GM23338 (cell line): ENCODE results near the gene ACY1.

Source experiments
- EZH2 ChIP-seq: fragments of 200-600 bp; sonication (generic); IDR thresholded peaks from one replicate; pipeline ENCODE4 v1.8.0; 2017; ENCODE audit warnings: antibody characterized with exemption, mild to moderate bottlenecking, low read depth; ENCODE audit not compliant: unreplicated experiment
- JUNB ChIP-seq: IDR thresholded peaks from one replicate; pipeline ENCODE4 v1.6.1; 2016; ENCODE audit warnings: antibody characterized with exemption; ENCODE audit not compliant: unreplicated experiment
- POLR2AphosphoS5 ChIP-seq: IDR thresholded peaks from 2 replicates; pipeline ENCODE4 v1.6.1; 2016; ENCODE audit warnings: antibody characterized with exemption, low read depth
- ZNF114 ChIP-seq: fragments of 250-450 bp; sonication (Bioruptor Pico); IDR thresholded peaks from 2 replicates; pipeline ENCODE4 v1.5.0; 2020; ENCODE audit warnings: mild to moderate bottlenecking, moderate library complexity
- TF ChIP-seq, protein P1 (sequence below), 2 experiments: fragments of 200-600 bp in 1 of 2; sonication (generic) in 1 of 2; conservative IDR thresholded peaks; 2 replicates each; pipeline versions ENCODE4 v1.5.1 to v1.6.1; 2016 to 2017; ENCODE audit warnings: antibody characterized with exemption in 2 of 2, low read depth in 2 of 2, mild to moderate bottlenecking in 2 of 2, moderate library complexity in 1 of 2

DNA sequence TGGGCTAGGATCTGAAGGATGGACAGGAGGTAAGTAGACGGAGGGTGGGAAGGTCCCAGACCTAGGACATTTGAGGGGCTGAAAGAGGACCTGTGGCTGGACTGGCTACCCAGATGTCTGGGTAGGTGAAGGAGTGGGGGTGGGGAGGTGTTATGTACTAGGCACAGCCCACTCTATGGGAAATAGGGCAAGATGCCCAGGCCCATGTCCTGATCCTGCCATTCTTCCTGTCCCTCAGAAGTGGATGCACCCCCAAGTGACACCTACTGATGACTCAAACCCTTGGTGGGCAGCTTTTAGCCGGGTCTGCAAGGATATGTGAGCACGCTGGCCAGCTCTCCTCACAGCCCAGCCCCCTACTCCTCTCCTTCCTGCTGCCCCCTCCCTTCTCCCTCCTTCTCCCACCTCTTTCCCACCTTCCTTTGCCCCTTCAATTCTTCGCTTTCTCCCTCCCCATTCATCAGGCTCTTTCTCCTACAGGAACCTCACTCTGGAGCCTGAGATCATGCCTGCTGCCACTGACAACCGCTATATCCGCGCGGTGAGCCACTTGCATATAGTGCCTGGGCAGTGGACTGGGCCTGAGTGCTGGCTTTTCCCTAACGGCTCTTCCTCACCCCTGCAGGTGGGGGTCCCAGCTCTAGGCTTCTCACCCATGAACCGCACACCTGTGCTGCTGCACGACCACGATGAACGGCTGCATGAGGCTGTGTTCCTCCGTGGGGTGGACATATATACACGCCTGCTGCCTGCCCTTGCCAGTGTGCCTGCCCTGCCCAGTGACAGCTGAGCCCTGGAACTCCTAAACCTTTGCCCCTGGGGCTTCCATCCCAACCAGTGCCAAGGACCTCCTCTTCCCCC lies 5.2 kb downstream of the ACY1 start:
- TF ChIP-seq, protein P1, sequence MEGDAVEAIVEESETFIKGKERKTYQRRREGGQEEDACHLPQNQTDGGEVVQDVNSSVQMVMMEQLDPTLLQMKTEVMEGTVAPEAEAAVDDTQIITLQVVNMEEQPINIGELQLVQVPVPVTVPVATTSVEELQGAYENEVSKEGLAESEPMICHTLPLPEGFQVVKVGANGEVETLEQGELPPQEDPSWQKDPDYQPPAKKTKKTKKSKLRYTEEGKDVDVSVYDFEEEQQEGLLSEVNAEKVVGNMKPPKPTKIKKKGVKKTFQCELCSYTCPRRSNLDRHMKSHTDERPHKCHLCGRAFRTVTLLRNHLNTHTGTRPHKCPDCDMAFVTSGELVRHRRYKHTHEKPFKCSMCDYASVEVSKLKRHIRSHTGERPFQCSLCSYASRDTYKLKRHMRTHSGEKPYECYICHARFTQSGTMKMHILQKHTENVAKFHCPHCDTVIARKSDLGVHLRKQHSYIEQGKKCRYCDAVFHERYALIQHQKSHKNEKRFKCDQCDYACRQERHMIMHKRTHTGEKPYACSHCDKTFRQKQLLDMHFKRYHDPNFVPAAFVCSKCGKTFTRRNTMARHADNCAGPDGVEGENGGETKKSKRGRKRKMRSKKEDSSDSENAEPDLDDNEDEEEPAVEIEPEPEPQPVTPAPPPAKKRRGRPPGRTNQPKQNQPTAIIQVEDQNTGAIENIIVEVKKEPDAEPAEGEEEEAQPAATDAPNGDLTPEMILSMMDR (conservative IDR thresholded peaks at IDR 0.05; ENCODE audit: low read depth in 2 of 2) = no peak
- TF ChIP-seq POLR2AphosphoS5 (no peak), ZNF114 (no peak), JUNB (no peak), EZH2 (no peak)
